Trophoblast cell (in vitro differentiated cells and primary cell): Measurements from ENCODE around the gene FTSJ1.
A peak's percentile ranks its signal among the peaks of the same experiment; 100 is the strongest.
"Not testable (repeated sequence)": the region's sequence is repeated elsewhere in the genome, so short reads cannot be mapped to it uniquely, and the experiment has no call there.

ENCODE experiments used
- DNase-seq, 2 donors: peaks; one replicate each; pipeline ENCODE4 v3.0.0-alpha.2; 2016
- H2AFZ ChIP-seq: 2 replicates; pipeline ENCODE4 v1.6.1; 2013; ENCODE audit warnings: low read length, moderate library complexity, mild to moderate bottlenecking; ENCODE audit not compliant: insufficient read depth, poor library complexity
- H2AK5ac ChIP-seq: 2 replicates; pipeline ENCODE4 v1.6.1; 2013; ENCODE audit warnings: mild to moderate bottlenecking, low read length
- H2BK120ac ChIP-seq: 2 replicates; pipeline ENCODE4 v1.6.1; 2013; ENCODE audit warnings: low read length, mild to moderate bottlenecking, moderate library complexity; ENCODE audit not compliant: insufficient read depth, poor library complexity
- H2BK12ac ChIP-seq: 2 replicates; pipeline ENCODE4 v1.6.1; 2013; ENCODE audit warnings: mild to moderate bottlenecking, low read length, moderate library complexity
- H2BK5ac ChIP-seq: 2 replicates; pipeline ENCODE4 v1.6.1; 2013; ENCODE audit warnings: low read length, low read depth, moderate library complexity, mild to moderate bottlenecking; ENCODE audit not compliant: poor library complexity
- H3K14ac ChIP-seq: 2 replicates; pipeline ENCODE4 v1.6.1; 2013; ENCODE audit warnings: mild to moderate bottlenecking, low read length
- H3K18ac ChIP-seq: 2 replicates; pipeline ENCODE4 v1.6.1; 2013; ENCODE audit warnings: mild to moderate bottlenecking, low read length
- H3K23ac ChIP-seq: 2 replicates; pipeline ENCODE4 v1.6.1; 2013; ENCODE audit warnings: low read length
- H3K27ac ChIP-seq: 2 replicates; pipeline ENCODE4 v1.5.1; 2013; ENCODE audit warnings: low read depth, mild to moderate bottlenecking, inconsistent platforms, low read length, moderate library complexity
- H3K27me3 ChIP-seq: 2 replicates; pipeline ENCODE4 v1.6.1; 2013; ENCODE audit warnings: inconsistent platforms, mild to moderate bottlenecking, low read length, moderate library complexity; ENCODE audit not compliant: insufficient read depth
- H3K36me3 ChIP-seq, 2 experiments: 1 replicate in 1 of 2; 2 replicates in 1 of 2; pipeline ENCODE4 v1.6.1; 2013; ENCODE audit warnings: low read length in 2 of 2, mild to moderate bottlenecking in 2 of 2, moderate library complexity in 1 of 2; ENCODE audit not compliant: insufficient read depth in 2 of 2, control insufficient read depth in 1 of 2
- H3K4ac ChIP-seq: 2 replicates; pipeline ENCODE4 v1.6.1; 2013; ENCODE audit warnings: low read depth, mild to moderate bottlenecking, low read length, moderate library complexity
- H3K4me1 ChIP-seq, 2 experiments: 1 replicate in 1 of 2; 2 replicates in 1 of 2; pipeline ENCODE4 v1.6.1; 2013; ENCODE audit warnings: low read length in 2 of 2, mild to moderate bottlenecking in 2 of 2, moderate library complexity in 1 of 2; ENCODE audit not compliant: insufficient read depth in 2 of 2, control insufficient read depth in 1 of 2
- H3K4me2 ChIP-seq: 2 replicates; pipeline ENCODE4 v1.6.1; 2013; ENCODE audit warnings: inconsistent platforms, mild to moderate bottlenecking, low read length, moderate library complexity
- H3K4me3 ChIP-seq: 2 replicates; pipeline ENCODE4 v1.5.1; 2013; ENCODE audit warnings: mild to moderate bottlenecking, low read depth, low read length, inconsistent platforms
- H3K79me1 ChIP-seq: one replicate; pipeline ENCODE4 v1.6.1; 2013; ENCODE audit warnings: low read length
- H3K79me2 ChIP-seq: 2 replicates; pipeline ENCODE4 v1.6.1; 2013; ENCODE audit warnings: low read length, mild to moderate bottlenecking; ENCODE audit not compliant: control insufficient read depth, insufficient read depth, poor library complexity
- H3K9ac ChIP-seq: 2 replicates; pipeline ENCODE4 v1.6.1; 2013; ENCODE audit warnings: mild to moderate bottlenecking, low read length
- H3K9me3 ChIP-seq: 2 replicates; pipeline ENCODE4 v1.6.1; 2013; ENCODE audit warnings: low read depth, mild to moderate bottlenecking, control low read depth, inconsistent platforms, low read length; ENCODE audit not compliant: insufficient read depth
- H4K12ac ChIP-seq: 2 replicates; pipeline ENCODE4 v1.6.1; 2013; ENCODE audit warnings: low read depth, mild to moderate bottlenecking, low read length, moderate library complexity
- H4K8ac ChIP-seq: 2 replicates; pipeline ENCODE4 v1.6.1; 2013; ENCODE audit warnings: low read depth, mild to moderate bottlenecking, low read length, moderate library complexity
- H4K91ac ChIP-seq: one replicate; pipeline ENCODE4 v1.6.1; 2013; ENCODE audit warnings: low read depth, mild to moderate bottlenecking, low read length, moderate library complexity
- WGBS: extraction: QIAGEN DNeasy Blood & Tissue Kit; methylation state at CpG from one replicate; pipeline ENCODE4 v1.1.7; 2013; ENCODE audit warnings: missing lambda C conversion rate; ENCODE audit not compliant: insufficient read length, insufficient coverage; ENCODE audit errors: extremely low coverage; 5-methylcytosine and 5-hydroxymethylcytosine counted together

FTSJ1 gene

DNA sequence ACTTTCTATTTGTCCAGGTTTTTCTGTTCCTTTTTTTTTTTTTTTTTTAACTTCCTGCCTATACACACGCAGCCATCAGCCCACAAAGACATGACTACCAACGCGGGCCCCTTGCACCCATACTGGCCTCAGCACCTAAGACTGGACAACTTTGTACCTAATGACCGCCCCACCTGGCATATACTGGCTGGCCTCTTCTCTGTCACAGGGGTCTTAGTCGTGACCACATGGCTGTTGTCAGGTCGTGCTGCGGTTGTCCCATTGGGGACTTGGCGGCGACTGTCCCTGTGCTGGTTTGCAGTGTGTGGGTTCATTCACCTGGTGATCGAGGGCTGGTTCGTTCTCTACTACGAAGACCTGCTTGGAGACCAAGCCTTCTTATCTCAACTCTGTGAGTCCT, 47.7 kb downstream of the FTSJ1 start:
- no peak overlapping the region for H2AFZ ChIP-seq
- no peak overlapping the region for H3K4me2 ChIP-seq
- no peak overlapping the region for H3K23ac ChIP-seq
- no peak overlapping the region for H3K14ac ChIP-seq
- no peak overlapping the region for H3K4me3 ChIP-seq
- peak overlapping the region; percentile 75 for H3K4ac ChIP-seq
- no peaks in the 10 kb centered on the region for H3K9me3 ChIP-seq
- H3K79me2 ChIP-seq, result peaks cover 8% of the 10 kb centered on the region
- no peak overlapping the region for H3K27ac ChIP-seq
- no CpG with 5 or more reads among the region's 12 CpGs for WGBS
- H4K91ac ChIP-seq, result no peak overlapping the region
- no peak overlapping the region for H2AK5ac ChIP-seq
- H3K9ac ChIP-seq, result no peak overlapping the region
- H3K79me1 ChIP-seq, result peaks cover 3% of the 10 kb centered on the region
- H3K4me1 ChIP-seq, result peaks cover 5 to 11% of the 10 kb centered on the region in 2 experiments
- H3K36me3 ChIP-seq, result peaks cover 28 to 31% of the 10 kb centered on the region in 2 experiments
- no peak overlapping the region for H4K12ac ChIP-seq
- H2BK12ac ChIP-seq, result no peak overlapping the region
- DNase-seq, result no peak
- no peak overlapping the region for H2BK120ac ChIP-seq
- H3K18ac ChIP-seq, result no peak overlapping the region
- H3K27me3 ChIP-seq, result no peaks in the 10 kb centered on the region
- H2BK5ac ChIP-seq, result no peak overlapping the region
- H4K8ac ChIP-seq, result no peak overlapping the region

DNA sequence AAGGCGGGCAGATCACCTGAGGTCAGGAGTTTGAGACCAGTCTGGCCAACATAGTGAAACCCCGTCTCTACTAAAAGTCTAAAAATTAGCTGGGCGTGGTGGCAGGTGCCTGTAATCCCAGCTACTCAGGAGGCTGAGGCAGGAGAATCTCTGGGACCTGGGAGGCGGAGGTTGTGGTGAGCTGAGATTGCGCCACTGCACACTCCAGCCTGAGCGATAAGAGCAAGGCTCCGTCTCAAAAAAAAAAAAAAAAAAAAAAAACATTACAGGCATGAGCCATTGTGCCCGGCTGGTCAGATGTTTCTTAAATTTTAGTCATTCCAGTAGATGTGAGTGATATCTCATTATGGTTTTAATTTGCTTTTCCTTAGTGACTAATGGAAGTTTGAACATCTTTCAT, 49.9 kb downstream of the FTSJ1 start:
- H3K36me3 ChIP-seq, result peaks cover 33 to 34% of the 10 kb centered on the region in 2 experiments
- not testable (repeated sequence) for H3K18ac ChIP-seq, H2BK120ac ChIP-seq, H3K4me2 ChIP-seq, H4K12ac ChIP-seq, H3K9ac ChIP-seq, H2BK5ac ChIP-seq, H2AFZ ChIP-seq, H4K8ac ChIP-seq, H3K27ac ChIP-seq, H4K91ac ChIP-seq, H3K27me3 ChIP-seq, H2AK5ac ChIP-seq, DNase-seq, H3K4me3 ChIP-seq, H3K79me1 ChIP-seq, H3K4ac ChIP-seq, H3K79me2 ChIP-seq, H3K23ac ChIP-seq, H3K9me3 ChIP-seq, H3K14ac ChIP-seq, H3K4me1 ChIP-seq, H2BK12ac ChIP-seq
- WGBS, result no CpG with 5 or more reads among the region's 8 CpGs

DNA sequence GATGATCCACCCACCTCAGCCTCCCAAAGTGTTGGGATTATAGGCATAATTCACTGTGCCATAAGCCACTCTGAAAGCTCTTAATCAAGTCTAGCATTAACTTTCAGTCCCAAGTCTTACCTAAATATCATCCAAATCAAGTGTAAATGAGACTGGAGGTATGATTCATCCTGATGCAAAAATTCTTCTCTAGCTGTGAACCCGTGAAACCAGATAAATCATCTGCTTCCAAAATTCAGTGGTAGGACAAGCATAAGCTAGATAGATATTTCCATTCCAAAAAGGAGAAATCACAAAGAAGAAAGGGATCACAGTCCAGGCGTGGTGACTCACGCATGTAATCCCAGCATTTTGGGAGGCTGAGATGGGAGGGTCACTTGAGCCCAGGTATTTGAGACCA, 54.7 kb downstream of the FTSJ1 start:
- Histone ChIP-seq H2BK12ac (no peak overlapping the region), H3K36me3 (peaks cover 24 to 27% of the 10 kb centered on the region in 2 experiments)

DNA sequence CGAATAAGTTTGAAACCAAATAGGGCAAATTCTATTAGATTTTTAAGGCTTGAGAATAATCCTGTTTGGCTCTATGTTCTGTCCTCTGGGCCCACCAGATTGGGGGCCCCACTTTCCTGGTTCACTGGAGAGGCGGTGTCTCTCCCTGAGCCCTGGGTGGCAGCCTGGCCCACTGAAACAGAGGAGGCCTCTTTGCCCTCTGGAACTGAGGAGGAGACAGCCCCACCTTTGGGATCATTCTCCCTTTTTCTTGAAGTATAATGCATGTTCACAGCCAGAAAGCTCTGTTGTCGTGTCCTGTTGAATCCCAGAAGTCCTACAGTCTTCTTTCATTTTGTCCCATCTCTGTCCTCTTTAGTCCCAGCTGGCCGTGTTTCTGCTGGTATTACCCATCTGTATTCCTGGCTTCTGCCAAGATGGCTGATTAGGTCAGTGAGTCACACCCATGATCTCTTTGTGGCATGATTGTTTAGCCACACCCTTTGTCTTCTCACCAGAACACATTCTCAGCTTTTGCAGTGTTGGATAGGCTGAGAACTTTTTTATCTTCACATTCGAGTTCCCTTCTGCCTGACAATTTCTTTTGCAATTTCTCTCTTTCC, 55.5 kb downstream of the FTSJ1 start:
- Histone ChIP-seq H4K8ac (no peak overlapping the region), H3K36me3 (peaks cover 21 to 24% of the 10 kb centered on the region in 2 experiments), H3K27me3 (no peaks in the 10 kb centered on the region), H3K4ac (no peak overlapping the region), H4K12ac (no peak overlapping the region), H4K91ac (no peak overlapping the region), H3K4me2 (no peak overlapping the region), H3K4me1 (no peaks in the 10 kb centered on the region), H3K79me2 (no peaks in the 10 kb centered on the region), H2BK120ac (no peak overlapping the region), H3K23ac (no peak overlapping the region), H3K4me3 (no peak overlapping the region), H3K18ac (no peak overlapping the region), H3K9me3 (no peaks in the 10 kb centered on the region), H3K27ac (no peak overlapping the region), H2BK5ac (no peak overlapping the region), H3K79me1 (no peaks in the 10 kb centered on the region), H2AK5ac (no peak overlapping the region), H3K9ac (no peak overlapping the region), H3K14ac (no peak overlapping the region), H2AFZ (no peak overlapping the region), H2BK12ac (no peak overlapping the region)
- no CpG with 5 or more reads among the region's 5 CpGs for WGBS
- peak; percentile 24 to 62 for DNase-seq

More for the DNA sequence above, 54.7 kb downstream of the FTSJ1 start:
- Histone ChIP-seq H3K9ac (no peak overlapping the region), H3K18ac (no peak overlapping the region), H3K23ac (no peak overlapping the region), H3K79me2 (no peaks in the 10 kb centered on the region), H2AFZ (no peak overlapping the region), H3K4ac (no peak overlapping the region), H4K12ac (no peak overlapping the region), H2AK5ac (no peak overlapping the region), H2BK5ac (no peak overlapping the region), H4K8ac (no peak overlapping the region), H3K4me3 (no peak overlapping the region), H4K91ac (no peak overlapping the region), H3K9me3 (no peaks in the 10 kb centered on the region), H2BK120ac (no peak overlapping the region), H3K4me1 (no peaks in the 10 kb centered on the region), H3K14ac (no peak overlapping the region), H3K27ac (no peak overlapping the region), H3K4me2 (no peak overlapping the region), H3K27me3 (no peaks in the 10 kb centered on the region), H3K79me1 (no peaks in the 10 kb centered on the region)
- WGBS, result no CpG with 5 or more reads among the region's 3 CpGs
- DNase-seq, result no peak
